HG03159 (cell line): ENCODE data around the gene ARSD.
"Not testable (repeated sequence)": the region's sequence is repeated elsewhere in the genome, so short reads cannot be mapped to it uniquely, and the experiment has no call there.

Experiments
- ATAC-seq: cut with Tn5 transposase; IDR thresholded peaks from one replicate; pipeline ENCODE4 v1.9.1; 2021; ENCODE audit warnings: mild to moderate bottlenecking, moderate library complexity; ENCODE audit not compliant: unreplicated experiment

ARSD gene

GRCh38 chrX:2894885-2895292 lies 34.2 kb downstream of the ARSD start:
- ATAC-seq, result no peak

GRCh38 chrX:2892816-2893215 lies 36.3 kb downstream of the ARSD start:
- no peak for ATAC-seq

GRCh38 chrX:2890536-2891460 lies 38.3 kb downstream of the ARSD start:
- ATAC-seq, result not testable (repeated sequence)

- not testable (repeated sequence) for ATAC-seq
These were observed 39.2 kb downstream of the ARSD start for GRCh38 chrX:2889706-2890490.

- ATAC-seq, result no peak
These were observed 40.0 kb downstream of the ARSD start for GRCh38 chrX:2889045-2889605.

- no peak for ATAC-seq
These were observed 40.8 kb downstream of the ARSD start for GRCh38 chrX:2888309-2888708.

GRCh38 chrX:2883770-2884169 lies 45.4 kb downstream of the ARSD start:
- no peak for ATAC-seq

- ATAC-seq, result no peak
These were observed 49.5 kb downstream of the ARSD start for GRCh38 chrX:2879670-2880069.

- no peak for ATAC-seq
These were observed 50.6 kb downstream of the ARSD start for GRCh38 chrX:2878563-2878962.

GRCh38 chrX:2875798-2876399 lies 53.2 kb downstream of the ARSD start:
- ATAC-seq, result no peak

GRCh38 chrX:2875136-2875481 lies 54.0 kb downstream of the ARSD start:
- no peak for ATAC-seq

- ATAC-seq, result no peak
These were observed 54.7 kb downstream of the ARSD start for GRCh38 chrX:2874222-2875135.

- no peak for ATAC-seq
These were observed 56.4 kb downstream of the ARSD start for GRCh38 chrX:2872671-2873277.

- no peak for ATAC-seq
These were observed 57.3 kb downstream of the ARSD start for GRCh38 chrX:2871831-2872230.

GRCh38 chrX:2870650-2871049 lies 58.5 kb downstream of the ARSD start:
- no peak for ATAC-seq

GRCh38 chrX:2867206-2867605 lies 61.9 kb downstream of the ARSD start:
- no peak for ATAC-seq

GRCh38 chrX:2863646-2864045 lies 65.5 kb downstream of the ARSD start:
- ATAC-seq, result no peak

- no peak for ATAC-seq
These were observed 66.7 kb downstream of the ARSD start for GRCh38 chrX:2862404-2862803.

GRCh38 chrX:2859197-2859797 lies 69.8 kb downstream of the ARSD start:
- ATAC-seq, result no peak
